ENCODE measurements around the gene AGBL4.
A peak's percentile ranks its signal among the peaks of the same experiment; 100 is the strongest.

AGBL4 gene

GRCh38 chr1:48761986-48762385 is 1261.8 kb downstream of the AGBL4 start:
- no peak for DNase-seq (ENCODE audit: low read depth)

- DNase-seq (ENCODE audit: low read depth), result peak; percentile 65
Measured at GRCh38 chr1:48761411-48761810, 1262.3 kb downstream of the AGBL4 start.

GRCh38 chr1:48760857-48761256 is 1262.9 kb downstream of the AGBL4 start:
- DNase-seq (ENCODE audit: low read depth), result no peak

GRCh38 chr1:48758976-48759375 is 1264.8 kb downstream of the AGBL4 start:
- DNase-seq (ENCODE audit: low read depth), result no peak

GRCh38 chr1:48757363-48757762 is 1266.4 kb downstream of the AGBL4 start:
- DNase-seq (ENCODE audit: low read depth), result no peak

- DNase-seq (ENCODE audit: low read depth), result no peak
Measured at GRCh38 chr1:48756683-48757316, 1267.0 kb downstream of the AGBL4 start.

- DNase-seq (ENCODE audit: low read depth), result no peak
Measured at GRCh38 chr1:48753293-48753692, 1270.5 kb downstream of the AGBL4 start.

GRCh38 chr1:48750109-48750508 is 1273.6 kb downstream of the AGBL4 start:
- DNase-seq (ENCODE audit: low read depth), result no peak

GRCh38 chr1:48749068-48749467 is 1274.7 kb downstream of the AGBL4 start:
- DNase-seq (ENCODE audit: low read depth), result no peak

GRCh38 chr1:48746906-48747305 is 1276.8 kb downstream of the AGBL4 start:
- no peak for DNase-seq (ENCODE audit: low read depth)

GRCh38 chr1:48744032-48744431 is 1279.7 kb downstream of the AGBL4 start:
- no peak for DNase-seq (ENCODE audit: low read depth)

- no peak for DNase-seq (ENCODE audit: low read depth)
Measured at GRCh38 chr1:48743480-48743879, 1280.3 kb downstream of the AGBL4 start.

- no peak for DNase-seq (ENCODE audit: low read depth)
Measured at GRCh38 chr1:48741380-48741779, 1282.4 kb downstream of the AGBL4 start.

- DNase-seq (ENCODE audit: low read depth), result no peak
Measured at GRCh38 chr1:48740621-48741020, 1283.1 kb downstream of the AGBL4 start.

GRCh38 chr1:48739091-48739490 is 1284.7 kb downstream of the AGBL4 start:
- no peak for DNase-seq (ENCODE audit: low read depth)

- DNase-seq (ENCODE audit: low read depth), result no peak
Measured at GRCh38 chr1:48738356-48738755, 1285.4 kb downstream of the AGBL4 start.

GRCh38 chr1:48735796-48736195 is 1288.0 kb downstream of the AGBL4 start:
- no peak for DNase-seq (ENCODE audit: low read depth)

GRCh38 chr1:48730164-48730910 is 1293.4 kb downstream of the AGBL4 start:
- DNase-seq (ENCODE audit: low read depth), result no peak

- DNase-seq (ENCODE audit: low read depth), result no peak
Measured at GRCh38 chr1:48728584-48728983, 1295.2 kb downstream of the AGBL4 start.

- no peak for DNase-seq (ENCODE audit: low read depth)
Measured at GRCh38 chr1:48726557-48727215, 1297.1 kb downstream of the AGBL4 start.

- no peak for DNase-seq (ENCODE audit: low read depth)
Measured at GRCh38 chr1:48726139-48726538, 1297.6 kb downstream of the AGBL4 start.

- peak; percentile 16 for DNase-seq (ENCODE audit: low read depth)
Measured at GRCh38 chr1:48725341-48726046, 1298.3 kb downstream of the AGBL4 start.

GRCh38 chr1:48720929-48721328 is 1302.8 kb downstream of the AGBL4 start:
- DNase-seq (ENCODE audit: low read depth), result no peak
